AG04450 (cell line): ENCODE results near the gene KIAA1549. TPM values are rescaled to one million over a fixed set of nuclear protein-coding genes. Genes with fewer than 3 reads are reported as not detected.

Experiments
- CTCF ChIA-PET: fragments of 300-600, 350-600 bp; formaldehyde crosslinking; extraction: SDS; loops from one replicate; lab custom pipeline; 2022; ENCODE audit warnings: antibody characterized with exemption, inconsistent platforms; lab: Charles Lee
- POLR2A ChIA-PET: fragments of 350-600 bp; formaldehyde crosslinking; extraction: SDS; loops from one replicate; lab custom pipeline; 2021; ENCODE audit warnings: antibody characterized with exemption, inconsistent platforms; lab: Yijun Ruan, JAX
- DNase-seq: peaks from one replicate; pipeline ENCODE4 v3.0.0-alpha.2; 2011; ENCODE audit warnings: low read depth, low spot score
- H3K27ac ChIP-seq: one replicate; pipeline ENCODE4 v1.5.1; 2012; ENCODE audit warnings: low read depth, low read length, control low read depth
- H3K27me3 ChIP-seq: one replicate; pipeline ENCODE4 v1.6.0; 2012; ENCODE audit warnings: low read length; ENCODE audit not compliant: control insufficient read depth, insufficient read depth
- H3K4me3 ChIP-seq: 2 replicates; pipeline ENCODE4 v1.5.1; 2011; ENCODE audit warnings: mild to moderate bottlenecking, low read depth, low read length, control low read depth
- H3K9me3 ChIP-seq: 2 replicates; pipeline ENCODE4 v1.5.1; 2012; ENCODE audit warnings: low read length; ENCODE audit not compliant: control insufficient read depth, insufficient read depth
- polyA plus RNA-seq: library from polyadenylated mRNA; depleted of rRNA; stranded (reverse); fragments of >200 nt; gene quantifications from 2 replicates; pipeline ENCODE4 v1.2.3, GENCODE V29; 2011
- TF ChIP-seq, protein P1 (sequence below): IDR thresholded peaks from 2 replicates; pipeline ENCODE4 v1.5.1; 2011; ENCODE audit warnings: low read depth, low read length, control low read depth, inconsistent platforms

KIAA1549 gene
- polyA plus RNA-seq, 1 experiment: 2.9 TPM

DNA sequence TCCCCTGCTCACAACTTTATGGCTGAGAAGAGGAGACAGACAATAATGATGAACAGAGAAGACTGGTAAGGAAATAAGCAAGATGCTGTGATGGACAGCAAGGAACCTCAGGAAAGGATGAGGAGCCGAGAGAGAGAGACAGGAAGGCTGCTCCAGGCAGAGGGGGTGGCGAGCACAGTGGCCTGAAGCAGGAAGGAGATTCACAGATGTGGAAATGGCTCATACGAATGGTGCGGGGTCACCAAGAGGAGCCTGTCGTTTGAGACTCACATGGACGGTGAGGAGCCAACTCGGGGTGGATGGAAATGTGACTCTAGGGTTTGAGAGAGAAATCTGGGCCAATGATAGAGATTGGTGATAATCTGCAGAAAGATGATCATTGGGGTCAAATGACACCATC lies 43.7 kb downstream of the KIAA1549 start:
- Histone ChIP-seq H3K27me3 (no peaks in the 10 kb centered on the region), H3K9me3 (no peaks in the 10 kb centered on the region), H3K27ac (no peak overlapping the region), H3K4me3 (no peak overlapping the region)
- ChIA-PET POLR2A (no interaction called here), CTCF (no interaction called here)
- no peak for DNase-seq
- TF ChIP-seq, protein P1, sequence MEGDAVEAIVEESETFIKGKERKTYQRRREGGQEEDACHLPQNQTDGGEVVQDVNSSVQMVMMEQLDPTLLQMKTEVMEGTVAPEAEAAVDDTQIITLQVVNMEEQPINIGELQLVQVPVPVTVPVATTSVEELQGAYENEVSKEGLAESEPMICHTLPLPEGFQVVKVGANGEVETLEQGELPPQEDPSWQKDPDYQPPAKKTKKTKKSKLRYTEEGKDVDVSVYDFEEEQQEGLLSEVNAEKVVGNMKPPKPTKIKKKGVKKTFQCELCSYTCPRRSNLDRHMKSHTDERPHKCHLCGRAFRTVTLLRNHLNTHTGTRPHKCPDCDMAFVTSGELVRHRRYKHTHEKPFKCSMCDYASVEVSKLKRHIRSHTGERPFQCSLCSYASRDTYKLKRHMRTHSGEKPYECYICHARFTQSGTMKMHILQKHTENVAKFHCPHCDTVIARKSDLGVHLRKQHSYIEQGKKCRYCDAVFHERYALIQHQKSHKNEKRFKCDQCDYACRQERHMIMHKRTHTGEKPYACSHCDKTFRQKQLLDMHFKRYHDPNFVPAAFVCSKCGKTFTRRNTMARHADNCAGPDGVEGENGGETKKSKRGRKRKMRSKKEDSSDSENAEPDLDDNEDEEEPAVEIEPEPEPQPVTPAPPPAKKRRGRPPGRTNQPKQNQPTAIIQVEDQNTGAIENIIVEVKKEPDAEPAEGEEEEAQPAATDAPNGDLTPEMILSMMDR: no peak

DNA sequence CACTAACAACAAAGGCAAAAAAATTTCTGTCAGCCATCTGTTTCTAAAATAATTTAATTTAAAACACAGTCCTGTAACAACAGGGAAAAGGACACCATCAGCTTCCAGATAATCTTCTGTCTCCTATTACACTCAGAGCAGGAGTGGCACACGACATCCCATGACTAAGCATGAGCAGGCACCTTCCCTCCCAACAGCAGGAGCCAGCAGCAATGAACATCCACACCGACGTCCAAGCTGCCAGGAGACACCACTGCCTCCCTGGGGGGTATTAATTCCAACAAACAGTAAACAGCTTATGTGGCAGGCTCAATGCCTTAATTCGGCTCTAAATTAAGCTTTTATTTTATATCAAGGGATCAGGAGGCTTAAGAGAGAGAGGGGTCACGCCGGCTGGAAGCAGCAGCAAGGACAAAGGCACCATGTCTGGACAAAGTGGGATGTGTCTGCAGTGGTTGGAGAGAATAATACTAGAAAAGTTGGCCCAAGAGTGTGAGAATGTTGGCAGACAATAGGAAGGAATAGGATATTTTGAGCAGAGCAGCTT lies 45.7 kb downstream of the KIAA1549 start:
- no peak overlapping the region for H3K4me3 ChIP-seq
- CTCF ChIA-PET: interaction anchor here (0.6 to 1.5 kb wide), 4 partner anchors 29 to 139 kb away, joined by 3 to 6 read pairs (median 4); no protein-coding TSS in a partner anchor
- TF ChIP-seq, protein P1: no peak
- H3K27me3 ChIP-seq: no peaks in the 10 kb centered on the region
- DNase-seq: peak; percentile 38
- POLR2A ChIA-PET: interaction anchor here (1.1 kb wide), 1 partner anchor 44 kb away, joined by 3 read pairs; no protein-coding TSS in a partner anchor
- H3K27ac ChIP-seq: peak overlapping the region; percentile 43
- H3K9me3 ChIP-seq: no peaks in the 10 kb centered on the region

DNA sequence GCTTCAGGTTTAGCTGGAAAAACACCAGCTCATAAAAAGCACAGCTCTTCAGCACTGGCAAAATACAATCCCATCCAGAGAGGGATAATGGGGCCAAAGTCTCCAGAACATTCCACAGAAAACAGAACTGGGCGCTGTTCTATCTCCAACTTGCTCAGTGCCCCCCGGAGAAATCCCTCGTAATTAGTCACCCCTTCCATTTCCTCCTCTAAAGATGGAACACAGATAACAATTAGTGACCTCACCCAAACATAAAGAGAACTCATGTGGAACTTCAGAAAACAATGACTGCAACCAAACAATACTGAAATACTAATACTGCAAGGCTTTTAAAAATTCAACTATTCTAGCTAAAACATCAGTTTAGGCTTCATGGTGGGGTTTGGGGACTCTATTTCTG lies 46.3 kb downstream of the KIAA1549 start:
- no peaks in the 10 kb centered on the region for H3K9me3 ChIP-seq
- ChIA-PET POLR2A (interaction anchor here (1.1 kb wide), 1 partner anchor 43 kb away, joined by 3 read pairs; no protein-coding TSS in a partner anchor), CTCF (interaction anchor here (0.6 to 1.5 kb wide), 5 partner anchors 12 to 140 kb away, joined by 3 to 6 read pairs (median 4); no protein-coding TSS in a partner anchor)
- no peaks in the 10 kb centered on the region for H3K27me3 ChIP-seq
- TF ChIP-seq, protein P1: no peak
- peak overlapping the region; percentile 21 for H3K27ac ChIP-seq
- DNase-seq: no peak
- no peak overlapping the region for H3K4me3 ChIP-seq

DNA sequence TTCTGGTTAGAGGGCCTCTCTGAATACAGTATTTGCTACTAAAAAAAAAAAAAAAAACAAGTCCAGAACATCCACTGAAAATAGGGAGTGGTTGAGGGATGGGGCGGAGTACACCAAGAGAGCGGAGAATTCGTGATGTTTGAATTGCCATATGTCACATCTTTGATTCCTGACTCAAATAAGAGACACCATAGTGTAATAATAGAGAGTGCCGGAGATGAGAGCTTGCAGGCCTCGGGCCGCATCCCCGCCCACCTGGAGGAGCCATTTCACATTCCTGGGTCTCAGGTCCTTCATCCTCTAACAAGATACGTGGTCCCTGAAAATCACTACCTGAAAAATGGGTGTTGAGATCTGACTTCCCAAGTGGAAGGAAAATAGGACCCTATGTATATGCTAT lies 46.8 kb downstream of the KIAA1549 start:
- H3K27me3 ChIP-seq: no peaks in the 10 kb centered on the region
- TF ChIP-seq, protein P1: no peak
- ChIA-PET CTCF (interaction anchor here (0.6 to 1.5 kb wide), 4 partner anchors 11 to 141 kb away, joined by 3 to 6 read pairs (median 5); no protein-coding TSS in a partner anchor), POLR2A (no interaction called here)
- H3K4me3 ChIP-seq: no peak overlapping the region
- H3K27ac ChIP-seq: no peak overlapping the region
- no peaks in the 10 kb centered on the region for H3K9me3 ChIP-seq
- DNase-seq: no peak

DNA sequence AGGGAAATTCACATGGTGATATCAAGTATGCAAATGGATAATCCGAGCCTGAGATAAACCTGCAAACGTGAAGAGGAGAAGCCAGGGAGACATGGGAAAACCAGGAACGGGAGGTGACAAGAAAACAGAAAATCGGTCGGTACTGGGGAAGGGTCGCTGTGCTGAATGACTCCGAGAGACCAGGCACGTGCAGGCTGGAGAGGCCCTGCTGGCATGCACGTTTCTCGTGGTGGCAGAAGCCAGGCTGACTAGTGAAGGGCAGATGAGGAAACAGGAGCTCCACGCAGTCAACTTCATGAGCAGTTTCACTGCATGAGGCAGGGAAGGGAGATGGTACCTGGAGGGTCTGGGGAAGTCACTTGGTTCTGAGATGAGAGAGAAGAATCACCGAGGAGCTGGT lies 48.3 kb downstream of the KIAA1549 start:
- no peaks in the 10 kb centered on the region for H3K9me3 ChIP-seq
- POLR2A ChIA-PET: no interaction called here
- TF ChIP-seq, protein P1: no peak
- DNase-seq: no peak
- CTCF ChIA-PET: no interaction called here
- H3K27me3 ChIP-seq: no peaks in the 10 kb centered on the region
- H3K27ac ChIP-seq: no peak overlapping the region
- H3K4me3 ChIP-seq: no peak overlapping the region
